ENCODE data around the gene CCND1. TPM values are rescaled to one million over a fixed set of nuclear protein-coding genes. Genes with fewer than 3 reads are reported as not detected.
"Not testable (repeated sequence)": the region's sequence is repeated elsewhere in the genome, so short reads cannot be mapped to it uniquely, and the experiment has no call there.

The CCND1 gene
- total and polyA plus RNA-seq, 8 donors, result 159 to 581 (median 248) TPM

- ATAC-seq (no peak), DNase-seq (no peak)
- H3K4me3 ChIP-seq, result no peak overlapping the region
- no peak overlapping the region for H3K27ac ChIP-seq
- intact Hi-C loops (cut with DNase I), result no loop called here
- H3K4me1 ChIP-seq, result peaks cover 0 to 7% of the 10 kb centered on the region in 2 donors
- H3K27me3 ChIP-seq, result peaks cover 4 to 38% of the 10 kb centered on the region in 2 donors
- no peaks in the 10 kb centered on the region for H3K9me3 ChIP-seq
- TF ChIP-seq CTCF (IDR thresholded peaks at IDR 0.05), result no peak
- no peaks in the 10 kb centered on the region for H3K36me3 ChIP-seq
These were observed 44.4 kb downstream of the CCND1 start for GRCh38 chr11:69685348-69685747.

GRCh38 chr11:69686452-69686851, 45.5 kb downstream of the CCND1 start:
- Histone ChIP-seq H3K27ac (no peak overlapping the region), H3K9me3 (no peaks in the 10 kb centered on the region), H3K4me3 (no peak overlapping the region), H3K36me3 (no peaks in the 10 kb centered on the region), H3K27me3 (peaks cover 4 to 43% of the 10 kb centered on the region in 2 donors), H3K4me1 (peaks cover 0 to 7% of the 10 kb centered on the region in 2 donors)
- no peak for TF ChIP-seq CTCF (IDR thresholded peaks at IDR 0.05)
- no peak for ATAC-seq
- no peak for DNase-seq
- intact Hi-C loops (cut with DNase I), result no loop called here

- Histone ChIP-seq H3K27ac (no peak overlapping the region), H3K36me3 (no peaks in the 10 kb centered on the region), H3K9me3 (no peaks in the 10 kb centered on the region), H3K4me1 (peaks cover 0 to 7% of the 10 kb centered on the region in 2 donors), H3K4me3 (no peak overlapping the region), H3K27me3 (peaks cover 4 to 45% of the 10 kb centered on the region in 2 donors)
- no peak for ATAC-seq
- DNase-seq, result no peak
- no peak for TF ChIP-seq CTCF (IDR thresholded peaks at IDR 0.05)
- intact Hi-C loops (cut with DNase I), result no loop called here
These were observed 45.9 kb downstream of the CCND1 start for GRCh38 chr11:69686856-69687255.

GRCh38 chr11:69687969-69688771, 47.2 kb downstream of the CCND1 start:
- H3K36me3 ChIP-seq; ATAC-seq; intact Hi-C loops (cut with DNase I); DNase-seq; H3K27ac ChIP-seq; H3K4me1 ChIP-seq; H3K4me3 ChIP-seq; H3K9me3 ChIP-seq: not testable (repeated sequence)
- peaks cover 4 to 45% of the 10 kb centered on the region in 2 donors for H3K27me3 ChIP-seq

GRCh38 chr11:69689484-69690319, 48.7 kb downstream of the CCND1 start:
- Histone ChIP-seq H3K4me3 (no peak overlapping the region), H3K27ac (no peak overlapping the region), H3K4me1 (peaks cover 0 to 7% of the 10 kb centered on the region in 2 donors), H3K36me3 (no peaks in the 10 kb centered on the region), H3K27me3 (peaks cover 4 to 56% of the 10 kb centered on the region in 2 donors), H3K9me3 (no peaks in the 10 kb centered on the region)
- TF ChIP-seq CTCF (IDR thresholded peaks at IDR 0.05), result no peak
- DNase-seq (no peak), ATAC-seq (no peak)
- intact Hi-C loops (cut with DNase I), result loop anchor here in 1 of 2 donors (10.0 kb wide), 1 partner anchor 505 kb away; no protein-coding TSS in a partner anchor

Measured in left lung (tissue), 10 donors.